Kidney tubule cell (primary cell): ENCODE data around the gene RASA1.
A peak's percentile ranks its signal among the peaks of the same experiment; 100 is the strongest.
"Not testable (repeated sequence)": the region's sequence is repeated elsewhere in the genome, so short reads cannot be mapped to it uniquely, and the experiment has no call there.

Source experiments
- DNase-seq: peaks from one replicate; pipeline ENCODE4 v3.0.0-alpha.2; 2018; ENCODE audit warnings: low spot score

Gene RASA1

DNA sequence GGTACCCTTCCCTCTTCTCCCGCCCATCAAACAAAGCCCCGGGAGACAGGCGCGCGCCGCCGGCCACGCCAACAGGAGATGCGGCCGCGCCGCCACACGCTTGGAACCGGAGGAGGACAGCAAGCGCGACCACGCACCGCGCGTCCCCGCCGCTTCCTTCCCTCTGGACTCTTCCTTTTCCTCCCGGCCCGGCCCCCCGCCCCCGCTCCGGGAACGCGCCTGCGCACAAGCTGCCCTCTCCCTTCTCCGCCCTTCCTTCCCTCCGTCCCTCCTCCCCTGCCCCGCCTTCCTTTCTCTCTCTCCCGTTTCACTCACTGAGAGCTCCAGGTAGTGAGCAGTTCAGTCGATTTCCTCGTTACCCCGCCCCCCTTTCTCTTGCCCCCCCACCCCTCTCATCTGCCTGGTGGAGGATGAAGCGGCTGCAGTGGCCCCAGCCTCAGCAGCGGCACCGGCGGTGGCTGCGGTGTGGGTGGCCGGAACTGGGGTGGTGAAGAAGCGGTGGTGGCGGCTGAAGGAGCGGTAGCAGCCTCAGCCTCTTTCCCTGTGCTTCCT lies at the start of gene RASA1:
Gene RASA1 (plus strand): TSS at position 310 of the 552 bp plus-strand sequence. CDS start 569 bp downstream, outside the sequence.
- peak; percentile 96 for DNase-seq

DNA sequence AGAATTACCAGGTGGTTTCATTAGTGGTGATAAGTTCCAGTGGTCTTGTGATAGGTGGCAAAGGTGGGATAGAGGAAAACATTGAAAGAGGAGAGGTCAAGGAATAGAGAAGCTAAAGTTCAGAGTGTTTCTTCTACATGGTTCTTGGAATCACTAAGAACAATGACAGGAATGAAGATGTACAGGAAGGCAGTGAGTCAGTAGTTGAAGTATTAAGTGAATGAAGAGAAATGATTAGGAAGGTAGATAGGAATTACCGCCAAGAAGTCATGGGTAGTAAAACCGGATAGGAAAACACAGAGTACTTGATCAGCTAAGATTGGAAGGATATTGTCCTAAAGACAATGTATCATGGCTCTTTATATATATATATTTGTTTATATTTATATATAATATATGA lies 37.9 kb upstream of the RASA1 start:
- peak; percentile 50 for DNase-seq

DNA sequence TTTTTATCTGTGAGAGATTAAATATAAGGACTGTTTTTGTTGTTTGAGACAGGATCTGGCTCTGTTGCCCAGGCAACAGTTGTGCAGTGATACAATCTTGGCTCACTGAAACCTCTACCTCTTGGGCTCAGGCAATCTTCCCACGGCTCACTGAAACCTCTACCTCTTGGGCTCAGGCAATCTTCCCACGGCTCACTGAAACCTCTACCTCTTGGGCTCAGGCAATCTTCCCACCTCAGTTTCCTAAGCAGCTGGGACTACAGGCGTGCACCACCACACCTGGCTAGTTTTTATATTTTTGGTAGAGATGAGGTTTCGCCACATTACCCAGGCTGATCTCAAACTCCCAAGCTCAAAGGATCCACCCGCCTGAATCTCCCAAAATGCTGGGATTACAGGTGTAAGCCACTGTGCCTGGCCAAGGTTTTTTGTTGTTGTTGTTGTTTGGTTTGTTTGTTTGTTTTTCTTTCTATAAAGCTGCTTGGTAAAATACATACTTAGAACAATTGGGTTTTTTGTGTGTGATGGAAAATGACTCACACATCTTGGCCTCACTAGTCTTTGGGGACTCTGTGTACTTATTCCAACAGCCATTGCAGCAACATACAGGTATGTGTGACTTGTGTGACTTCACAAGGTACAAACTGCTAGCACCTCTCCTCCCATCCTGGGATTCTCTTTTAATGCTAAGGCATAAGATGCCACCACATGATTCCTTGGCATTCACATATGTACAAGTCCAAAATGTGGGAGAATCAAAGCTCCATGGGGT lies 36.5 kb upstream of the RASA1 start:
- peak; percentile 22 for DNase-seq

DNA sequence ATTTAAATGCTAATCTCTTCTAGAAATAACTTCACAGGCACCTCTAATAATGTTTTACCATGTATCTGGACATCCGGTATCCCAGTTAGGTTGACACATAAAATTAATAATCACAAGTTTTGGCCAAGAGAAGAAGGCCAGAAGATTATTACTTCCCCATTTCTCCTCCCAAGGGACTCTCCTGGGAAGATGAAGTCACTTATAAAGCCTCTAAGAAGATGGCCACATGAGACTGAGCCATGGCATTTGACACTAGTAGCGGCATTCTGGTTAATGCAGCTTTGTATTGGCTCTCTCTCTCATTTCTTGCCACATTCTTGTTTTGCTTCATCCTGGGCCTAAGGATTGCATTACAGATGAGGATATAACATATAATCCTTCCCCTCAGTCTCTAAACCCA lies 34.5 kb upstream of the RASA1 start:
- no peak for DNase-seq

DNA sequence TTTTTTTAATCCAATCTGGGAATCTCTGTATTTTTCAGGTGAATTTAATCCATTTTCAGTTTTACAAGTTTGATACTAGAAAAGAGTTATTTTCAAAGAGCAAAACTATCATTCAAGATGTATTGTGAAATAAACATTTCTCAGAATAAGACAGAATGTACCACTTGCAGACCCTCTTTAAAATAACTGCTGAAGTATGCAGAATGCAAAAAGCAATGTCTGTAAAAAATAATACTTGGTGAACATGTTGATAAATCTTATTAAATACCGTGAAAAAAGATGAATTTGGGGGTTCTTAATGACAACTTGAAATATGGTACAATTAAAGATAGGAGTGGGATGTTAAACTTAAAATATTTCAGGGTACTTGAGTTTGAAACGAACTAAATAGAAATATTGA lies 26.1 kb upstream of the RASA1 start:
- no peak for DNase-seq

DNA sequence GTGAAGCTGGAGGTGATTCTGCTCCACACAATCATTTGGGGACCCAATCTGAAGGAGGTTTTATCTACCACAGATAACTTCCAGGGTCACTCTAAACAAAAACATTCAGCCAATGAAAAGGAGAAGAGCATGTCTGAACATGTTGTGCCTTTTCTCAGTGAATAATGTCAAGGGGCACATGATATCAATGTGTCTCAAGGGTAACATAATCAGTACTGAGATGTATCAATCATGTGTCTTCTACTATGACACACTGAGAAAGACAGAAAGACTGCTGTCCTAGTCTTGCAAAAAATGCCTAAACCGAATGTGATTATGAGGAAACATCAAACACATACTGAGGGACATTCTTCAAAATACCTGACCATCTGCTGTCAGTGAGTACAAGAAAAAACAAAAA lies 25.4 kb upstream of the RASA1 start:
- no peak for DNase-seq

DNA sequence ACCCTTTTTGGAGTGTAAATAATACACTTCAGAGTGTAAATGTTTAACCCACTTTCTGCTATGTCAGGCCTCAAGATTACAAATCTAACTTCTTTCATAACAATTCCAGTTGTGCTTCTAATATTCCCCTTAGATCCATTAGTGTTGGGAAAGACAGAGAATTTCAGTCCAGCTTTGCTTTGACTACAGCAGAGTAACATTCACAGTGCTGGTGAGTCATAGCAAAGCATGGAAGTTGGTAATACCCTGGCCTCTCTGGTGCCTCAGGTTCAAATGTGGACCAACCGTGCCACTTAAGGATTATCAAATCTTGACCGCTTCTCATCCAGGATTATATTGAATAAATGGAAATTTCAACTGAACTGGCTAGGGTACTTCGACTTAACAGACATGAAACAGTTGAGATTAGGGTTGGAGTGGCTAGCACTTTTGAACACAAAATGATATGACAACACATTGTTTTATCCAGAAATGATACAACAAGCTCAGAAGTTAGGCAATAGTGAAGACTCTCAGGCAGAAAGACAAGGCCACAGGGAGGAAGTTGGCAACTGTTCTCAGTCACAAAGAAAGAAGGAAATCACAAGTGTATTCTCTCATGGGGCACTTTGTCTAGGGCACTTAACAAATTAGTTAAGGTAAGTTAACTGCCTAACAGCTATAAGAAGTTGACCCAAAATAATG lies 24.4 kb upstream of the RASA1 start:
- peak; percentile 87 for DNase-seq

DNA sequence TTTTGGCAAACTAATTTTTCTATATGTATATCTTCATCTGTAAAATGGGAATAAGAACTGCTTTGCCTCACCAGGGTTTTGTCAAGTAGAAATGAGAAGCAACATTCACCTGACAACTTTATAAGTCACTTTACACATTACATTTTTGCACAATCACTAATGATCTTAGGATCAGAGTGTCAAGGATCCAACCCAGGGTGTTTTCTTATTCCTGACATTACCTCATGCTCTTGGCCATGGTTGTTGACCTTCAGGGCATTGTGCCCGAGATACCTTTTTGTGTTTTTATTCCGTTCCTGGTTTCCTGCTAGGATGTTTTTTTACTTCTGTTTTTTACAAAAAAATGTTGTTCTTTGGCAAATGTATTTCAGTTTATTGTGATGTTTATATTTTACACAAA lies 22.2 kb upstream of the RASA1 start:
- peak; percentile 21 for DNase-seq

DNA sequence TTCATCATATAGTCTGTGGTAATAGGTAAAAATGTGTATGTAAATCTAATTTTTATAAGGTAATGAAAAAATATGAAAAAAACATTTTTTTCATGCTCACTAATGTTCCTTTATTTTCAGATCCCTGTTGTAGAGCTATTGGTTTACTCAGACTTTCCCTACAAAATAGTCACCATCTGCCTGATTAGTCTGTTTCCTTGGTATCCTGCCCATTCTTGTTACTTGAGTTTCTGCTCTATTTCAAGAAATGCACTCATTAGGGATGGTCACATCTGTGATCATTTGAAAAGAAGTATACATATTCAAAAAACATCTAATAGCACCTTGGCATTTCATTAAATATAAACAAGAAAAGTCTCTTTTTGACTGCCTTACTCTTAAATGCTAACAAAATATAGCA lies 21.6 kb upstream of the RASA1 start:
- DNase-seq = no peak

DNA sequence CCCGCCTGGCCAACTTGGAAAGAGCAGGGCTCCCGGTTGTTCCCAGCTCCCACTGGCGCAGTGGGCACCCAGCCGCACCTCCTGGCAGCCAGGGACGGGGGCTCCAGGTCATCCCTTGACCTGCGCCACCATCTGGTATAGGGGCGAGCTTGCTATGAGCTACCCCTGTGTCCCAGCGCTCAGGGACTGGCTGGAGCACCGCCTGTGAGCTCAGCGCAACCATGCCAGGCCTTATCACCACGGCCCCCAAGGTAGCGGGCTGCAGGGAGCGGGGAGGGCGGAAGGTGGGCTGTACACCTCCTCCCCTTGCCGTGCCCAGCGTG lies 15.4 kb upstream of the RASA1 start:
- no peak for DNase-seq

DNA sequence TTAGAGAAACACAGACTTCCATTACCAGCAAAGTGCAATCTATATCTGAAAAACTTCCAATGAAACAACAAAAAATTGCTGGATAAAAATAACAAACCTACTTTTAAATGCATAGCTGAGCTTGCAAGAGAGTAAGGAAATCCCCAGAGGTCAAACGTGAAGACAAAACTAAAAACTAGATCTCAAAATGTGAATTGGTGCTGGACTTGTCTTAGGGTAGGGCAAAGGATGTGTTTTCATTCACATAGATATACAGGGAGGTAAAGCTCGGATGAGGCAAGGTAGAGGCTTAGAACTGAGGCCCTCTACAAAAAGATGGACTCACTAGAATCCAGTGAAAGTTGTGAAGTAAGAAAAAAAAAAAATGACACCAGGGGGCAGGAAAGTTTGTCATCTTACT lies 13.6 kb upstream of the RASA1 start:
- DNase-seq = no peak

DNA sequence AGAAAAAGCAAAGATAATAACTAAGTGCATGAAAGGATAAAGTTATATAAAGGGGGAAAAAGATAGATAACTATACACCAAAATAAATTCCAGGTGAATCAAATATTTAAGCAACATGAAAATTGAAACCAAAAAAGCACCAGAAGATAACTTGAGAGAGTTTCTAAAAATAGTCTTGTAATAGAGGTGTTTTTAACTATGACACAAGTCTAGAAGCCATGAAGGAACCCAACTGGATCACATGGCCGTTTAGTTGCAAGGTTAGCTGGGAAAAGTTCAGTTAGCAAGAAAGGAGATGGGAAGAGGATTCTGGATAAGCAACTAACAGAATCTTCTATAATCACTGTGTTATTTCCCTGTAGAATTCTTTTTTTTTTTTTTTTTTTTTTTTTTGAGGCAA lies 9.2 kb upstream of the RASA1 start:
- no peak for DNase-seq

DNA sequence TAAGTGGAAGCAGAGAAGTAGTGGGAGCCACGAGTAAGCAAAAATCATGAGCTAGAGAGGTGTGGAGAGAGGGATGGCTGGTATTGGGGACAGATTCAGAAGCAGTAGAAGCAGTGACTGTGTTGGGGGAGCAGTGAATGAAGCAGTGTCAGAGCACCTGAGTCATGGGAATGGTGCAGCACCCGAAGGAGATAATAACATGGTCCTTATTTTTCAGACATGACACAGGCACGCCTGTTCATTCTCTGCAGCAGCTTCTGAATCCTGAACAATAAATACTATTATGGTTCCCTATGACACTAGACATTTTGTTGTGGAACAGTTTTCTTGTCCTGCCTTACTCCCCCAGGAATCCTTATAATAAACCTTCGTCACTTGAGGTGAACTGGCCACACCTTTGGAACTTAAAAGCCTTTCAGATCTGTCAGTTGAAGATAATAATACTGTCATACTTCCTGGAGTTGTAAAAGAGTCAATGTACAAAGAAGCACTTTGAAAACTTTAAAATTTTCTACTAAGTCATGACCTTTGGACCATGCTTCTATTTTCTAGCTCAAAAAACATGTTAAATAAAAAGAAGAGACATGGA lies 7.0 kb upstream of the RASA1 start:
- no peak for DNase-seq

DNA sequence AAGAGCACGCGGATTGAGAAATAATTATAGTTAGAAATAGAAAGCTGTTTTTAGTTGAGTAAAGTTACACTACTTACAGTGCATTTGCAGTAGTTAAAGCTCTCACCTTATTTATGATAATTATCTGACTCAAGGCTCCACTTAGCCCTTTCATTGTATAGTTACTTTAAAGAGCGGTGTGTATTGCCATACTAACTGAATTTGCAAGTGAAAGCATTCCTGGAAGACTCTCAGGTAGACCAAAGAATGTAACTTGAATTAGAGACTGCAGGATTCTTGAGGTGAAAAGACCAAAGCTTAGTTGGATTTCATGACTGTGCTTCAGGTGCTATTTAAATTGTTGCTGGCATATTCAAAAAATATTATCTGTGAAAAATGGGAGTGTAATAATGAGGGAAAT lies 4.2 kb upstream of the RASA1 start:
- no peak for DNase-seq

DNA sequence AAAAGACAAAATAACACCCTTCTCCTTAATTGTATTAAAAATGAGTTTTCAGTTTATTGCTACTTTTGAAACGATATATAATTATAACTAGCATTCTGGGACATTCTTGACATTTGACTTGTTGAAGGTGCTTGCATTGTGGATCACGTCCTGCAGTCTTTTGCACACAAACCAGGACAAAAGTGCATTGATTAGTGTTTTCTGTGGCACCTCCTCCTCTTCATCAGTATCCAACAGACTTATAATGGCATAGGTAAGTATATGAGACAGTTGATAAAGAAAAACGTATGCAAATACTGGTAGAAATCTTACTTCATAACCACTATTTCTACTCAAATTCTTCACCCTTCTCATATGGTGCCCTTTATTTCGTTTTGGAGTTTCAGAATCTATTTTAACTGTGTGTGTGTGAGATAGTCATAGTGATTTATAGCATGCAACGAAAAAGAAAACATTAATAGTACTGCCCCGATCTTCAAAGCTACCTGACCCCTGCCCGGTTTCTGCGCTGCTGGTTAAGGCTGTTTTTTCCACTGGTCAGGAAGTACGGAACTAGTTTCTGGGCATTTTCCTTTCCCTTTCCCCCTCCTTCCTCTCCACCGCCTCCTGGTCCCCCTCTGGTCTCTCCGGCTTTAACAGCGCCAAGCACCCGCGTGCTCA lies 639 bp upstream of the RASA1 start:
- no peak for DNase-seq

DNA sequence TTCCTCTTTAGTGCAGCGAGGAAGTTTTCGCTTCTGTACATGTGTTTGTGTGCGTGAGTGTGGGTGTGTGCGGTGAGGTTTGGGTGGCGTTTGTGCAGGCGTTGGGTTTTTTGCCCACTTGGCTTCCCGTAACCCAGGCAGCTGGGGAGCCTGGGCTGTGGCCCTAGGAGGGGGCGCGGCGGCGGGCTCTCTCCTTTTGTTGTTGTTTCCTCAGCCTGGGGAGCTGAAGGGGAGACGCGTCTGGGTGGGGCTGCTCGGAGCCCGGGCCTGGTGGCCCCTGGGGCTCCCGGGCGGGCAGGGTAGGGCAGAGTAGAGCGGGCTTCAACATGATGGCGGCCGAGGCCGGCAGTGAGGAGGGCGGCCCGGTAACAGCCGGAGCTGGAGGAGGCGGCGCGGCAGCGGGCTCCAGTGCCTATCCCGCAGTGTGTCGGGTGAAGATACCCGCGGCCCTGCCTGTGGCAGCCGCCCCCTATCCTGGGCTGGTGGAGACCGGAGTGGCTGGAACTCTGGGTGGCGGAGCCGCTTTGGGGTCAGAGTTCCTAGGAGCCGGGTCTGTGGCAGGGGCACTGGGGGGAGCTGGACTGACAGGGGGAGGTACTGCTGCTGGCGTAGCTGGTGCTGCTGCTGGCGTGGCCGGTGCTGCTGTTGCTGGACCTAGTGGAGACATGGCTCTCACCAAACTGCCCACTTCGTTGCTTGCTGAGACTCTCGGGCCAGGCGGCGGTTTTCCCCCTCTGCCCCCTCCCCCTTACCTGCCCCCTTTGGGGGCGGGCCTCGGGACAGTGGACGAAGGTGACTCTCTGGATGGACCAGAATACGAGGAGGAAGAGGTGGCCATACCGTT lies 665 bp downstream of the RASA1 start:
- peak; percentile 86 for DNase-seq

DNA sequence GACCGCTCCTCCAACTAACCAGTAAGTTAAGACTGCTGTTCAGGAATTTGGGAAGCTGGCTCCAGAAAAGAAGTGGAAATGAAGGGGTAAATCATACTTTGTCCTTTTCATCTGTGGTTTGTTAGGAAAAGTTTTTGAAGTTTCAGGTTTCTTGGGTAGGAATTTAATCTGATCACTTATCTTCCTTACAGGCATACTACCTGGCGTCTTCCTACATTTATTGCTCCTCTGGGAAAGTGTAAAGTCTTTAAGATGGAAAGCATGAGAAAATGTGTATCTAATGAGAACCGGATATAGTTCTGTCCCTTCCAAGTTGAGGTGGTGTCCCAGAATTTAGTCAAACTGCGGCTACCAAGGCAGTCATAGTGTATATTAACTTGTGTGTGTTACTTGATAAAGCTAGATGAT lies 1.3 kb downstream of the RASA1 start:
- peak; percentile 28 for DNase-seq

DNA sequence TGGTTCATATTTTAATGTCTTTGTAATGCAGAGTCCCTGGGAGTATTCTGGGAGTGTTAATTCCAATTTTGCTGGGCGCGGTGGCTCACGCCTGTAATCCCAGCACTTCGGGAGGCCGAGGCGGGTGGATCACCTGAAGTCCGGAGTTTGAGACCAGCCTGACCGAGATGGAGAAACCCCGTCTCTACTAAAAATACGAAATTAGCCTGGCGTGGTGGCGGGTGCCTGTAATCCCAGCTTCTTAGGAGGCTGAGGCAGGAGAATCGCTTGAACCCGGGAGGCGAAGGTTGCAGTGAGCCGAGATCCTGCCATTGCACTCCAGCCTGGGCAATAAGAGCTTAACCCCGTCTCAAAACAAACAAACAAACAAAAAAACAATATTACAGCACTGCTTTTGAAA lies 3.2 kb downstream of the RASA1 start:
- DNase-seq = not testable (repeated sequence)

DNA sequence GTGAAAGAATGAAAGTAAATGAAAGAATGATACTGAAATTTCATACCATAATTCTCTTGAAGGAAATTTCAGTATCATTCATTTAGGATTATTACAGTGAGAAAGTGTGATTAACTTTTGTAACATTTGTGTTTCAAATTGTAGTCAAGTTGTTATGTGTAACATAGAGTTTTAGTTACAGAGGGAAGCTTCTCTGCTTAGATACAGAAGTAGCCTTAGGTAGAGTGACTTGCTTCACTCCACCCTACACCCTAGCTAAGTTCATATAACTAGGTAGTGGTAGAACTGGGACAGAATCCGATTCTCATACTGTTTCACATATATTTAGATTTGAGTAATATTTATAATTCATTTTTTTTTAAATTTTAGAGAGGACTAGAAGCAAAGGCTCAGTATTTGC lies 9.0 kb downstream of the RASA1 start:
- DNase-seq = no peak

DNA sequence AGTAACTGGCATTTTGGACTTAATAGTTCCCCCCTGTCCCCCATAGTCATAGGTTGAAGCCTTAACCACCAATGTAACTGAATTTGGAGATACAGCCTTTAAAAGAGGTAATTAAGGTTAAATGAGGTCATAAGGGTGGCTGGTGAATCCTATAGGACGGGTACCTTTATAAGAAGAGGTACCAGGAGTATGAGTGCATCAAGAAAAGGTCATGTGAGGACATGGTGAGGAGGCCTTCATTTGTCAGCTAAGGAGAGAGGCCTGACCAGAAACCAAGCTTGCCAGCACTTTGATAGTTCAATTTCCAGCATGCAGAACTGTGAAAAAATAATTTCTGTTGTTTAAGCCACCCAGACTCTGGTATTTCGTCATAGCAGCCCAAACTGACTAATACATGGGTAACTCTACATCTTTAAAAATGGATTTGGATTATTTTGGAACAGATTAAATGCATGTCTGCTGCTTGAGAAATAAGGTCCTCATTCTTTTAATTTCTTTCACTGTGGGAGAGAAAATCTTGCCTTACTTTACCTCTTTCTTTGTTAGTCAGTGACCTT lies 9.7 kb downstream of the RASA1 start:
- DNase-seq = no peak

DNA sequence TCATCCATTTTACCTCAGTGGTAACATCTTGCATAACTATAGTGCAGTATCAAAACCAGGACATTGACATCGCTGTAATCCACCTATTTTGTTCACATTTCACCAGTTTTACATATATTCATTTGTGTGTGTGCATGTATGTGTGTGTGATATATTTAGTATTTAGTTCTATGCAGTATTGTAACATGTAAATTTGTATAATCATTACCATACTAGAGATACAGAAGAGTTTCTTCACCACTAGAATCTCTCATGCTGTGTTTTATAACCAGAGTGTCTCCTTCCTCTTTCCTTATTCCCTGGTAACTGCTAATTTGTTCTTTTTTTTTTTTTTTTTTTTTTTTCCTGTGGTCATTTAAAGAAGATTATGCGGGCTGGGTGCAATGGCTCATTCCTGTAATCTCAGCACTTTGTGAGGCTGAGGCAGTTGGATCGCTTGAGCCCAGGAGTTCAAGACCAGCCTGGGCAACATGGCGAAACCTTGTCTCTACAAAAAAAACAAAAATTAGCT lies 11.0 kb downstream of the RASA1 start:
- DNase-seq = no peak
